GM12878 (cell line): Measurements from ENCODE around the gene CAMK4. TPM values are rescaled to one million over a fixed set of nuclear protein-coding genes. Genes with fewer than 3 reads are reported as not detected.

Experiments used
- RFX5 ChIP-seq: IDR thresholded peaks from 2 replicates; pipeline ENCODE4 v1.6.1; 2011; ENCODE audit warnings: low read depth, low read length, improper control_type of control experiment
- SMAD5 ChIP-seq: IDR thresholded peaks from 2 replicates; pipeline ENCODE4 v1.6.1; 2016; ENCODE audit warnings: antibody characterized with exemption, low read depth
- ZNF274 ChIP-seq: IDR thresholded peaks from one replicate; pipeline ENCODE4 v1.8.0; 2011; ENCODE audit not compliant: insufficient read length, insufficient read depth
- polyA plus RNA-seq, 11 experiments: library from polyadenylated mRNA; depleted of rRNA in 4 of 11; unstranded in 6 of 11; stranded (reverse) in 5 of 11; fragments of >200 nt; fragmentation: Nextera tagmentation in 4 of 11; fragmentation: Illumina TruSeq in 1 of 11; extraction: Ambion mirVana in 4 of 11; extraction: Trizol in 1 of 11; gene quantifications; 1 replicate in 1 of 11; 2 replicates in 10 of 11; pipeline versions ENCODE4 v1.2.1 to v1.2.3, GENCODE V29; 2011 to 2016; ENCODE audit warnings: inconsistent platforms in 2 of 11, missing spikeins in 2 of 11, low read depth in 1 of 11
- total RNA-seq, 4 experiments: library from RNA; depleted of rRNA in 3 of 4; stranded (reverse); fragments of >200 nt in 3 of 4; fragmentation: Illumina TruSeq in 1 of 4; extraction: Trizol in 1 of 4; gene quantifications; 2 replicates each; pipeline versions ENCODE4 v1.2.1 to v1.2.3, GENCODE V29; 2013 to 2021
- TF ChIP-seq, protein P1 (sequence below): IDR thresholded peaks from 2 replicates; pipeline ENCODE4 v1.6.1; 2012; ENCODE audit warnings: improper control_type of control experiment, low read depth, low read length; ENCODE audit not compliant: insufficient replicate concordance
- TF ChIP-seq, protein P2 (sequence below), 3 experiments: IDR thresholded peaks in 2 of 3; conservative IDR thresholded peaks in 1 of 3; 2 replicates each; pipeline ENCODE4 v1.5.1; 2011; ENCODE audit warnings: low read depth in 3 of 3, low read length in 3 of 3, mild to moderate bottlenecking in 3 of 3, control low read depth in 2 of 3, moderate library complexity in 2 of 3, inconsistent platforms in 1 of 3, mixed read lengths in 1 of 3; ENCODE audit not compliant: control insufficient read depth in 2 of 3, insufficient read depth in 1 of 3; ENCODE audit errors: extremely low read depth in 1 of 3

Gene CAMK4
- total and polyA plus RNA-seq, 10 of the 15 experiments (the other 5 are each of a cell fraction or from before 2014, with no cell fraction given) = 13.3 to 51.9 (median 35.3) TPM

DNA sequence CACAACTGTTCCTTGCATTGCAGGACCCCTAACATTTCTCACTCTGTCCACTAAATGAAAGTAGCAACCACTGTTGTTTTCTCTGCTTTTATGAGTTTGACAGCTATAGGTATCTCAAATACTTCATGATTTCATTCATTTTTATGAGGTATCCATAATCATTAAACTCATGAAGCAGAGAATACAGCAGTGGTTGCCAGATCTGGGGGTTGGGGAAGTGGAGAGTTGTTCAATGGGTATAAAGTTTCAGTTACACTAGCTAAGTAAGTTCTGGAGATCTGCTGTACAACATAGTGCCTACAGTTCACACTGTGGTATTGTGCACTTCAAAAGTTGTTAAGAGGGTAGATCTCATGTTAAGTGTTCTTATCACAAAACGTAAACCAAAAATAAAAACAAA lies 23.4 kb upstream of the CAMK4 start (continued):
- TF ChIP-seq, protein P1, sequence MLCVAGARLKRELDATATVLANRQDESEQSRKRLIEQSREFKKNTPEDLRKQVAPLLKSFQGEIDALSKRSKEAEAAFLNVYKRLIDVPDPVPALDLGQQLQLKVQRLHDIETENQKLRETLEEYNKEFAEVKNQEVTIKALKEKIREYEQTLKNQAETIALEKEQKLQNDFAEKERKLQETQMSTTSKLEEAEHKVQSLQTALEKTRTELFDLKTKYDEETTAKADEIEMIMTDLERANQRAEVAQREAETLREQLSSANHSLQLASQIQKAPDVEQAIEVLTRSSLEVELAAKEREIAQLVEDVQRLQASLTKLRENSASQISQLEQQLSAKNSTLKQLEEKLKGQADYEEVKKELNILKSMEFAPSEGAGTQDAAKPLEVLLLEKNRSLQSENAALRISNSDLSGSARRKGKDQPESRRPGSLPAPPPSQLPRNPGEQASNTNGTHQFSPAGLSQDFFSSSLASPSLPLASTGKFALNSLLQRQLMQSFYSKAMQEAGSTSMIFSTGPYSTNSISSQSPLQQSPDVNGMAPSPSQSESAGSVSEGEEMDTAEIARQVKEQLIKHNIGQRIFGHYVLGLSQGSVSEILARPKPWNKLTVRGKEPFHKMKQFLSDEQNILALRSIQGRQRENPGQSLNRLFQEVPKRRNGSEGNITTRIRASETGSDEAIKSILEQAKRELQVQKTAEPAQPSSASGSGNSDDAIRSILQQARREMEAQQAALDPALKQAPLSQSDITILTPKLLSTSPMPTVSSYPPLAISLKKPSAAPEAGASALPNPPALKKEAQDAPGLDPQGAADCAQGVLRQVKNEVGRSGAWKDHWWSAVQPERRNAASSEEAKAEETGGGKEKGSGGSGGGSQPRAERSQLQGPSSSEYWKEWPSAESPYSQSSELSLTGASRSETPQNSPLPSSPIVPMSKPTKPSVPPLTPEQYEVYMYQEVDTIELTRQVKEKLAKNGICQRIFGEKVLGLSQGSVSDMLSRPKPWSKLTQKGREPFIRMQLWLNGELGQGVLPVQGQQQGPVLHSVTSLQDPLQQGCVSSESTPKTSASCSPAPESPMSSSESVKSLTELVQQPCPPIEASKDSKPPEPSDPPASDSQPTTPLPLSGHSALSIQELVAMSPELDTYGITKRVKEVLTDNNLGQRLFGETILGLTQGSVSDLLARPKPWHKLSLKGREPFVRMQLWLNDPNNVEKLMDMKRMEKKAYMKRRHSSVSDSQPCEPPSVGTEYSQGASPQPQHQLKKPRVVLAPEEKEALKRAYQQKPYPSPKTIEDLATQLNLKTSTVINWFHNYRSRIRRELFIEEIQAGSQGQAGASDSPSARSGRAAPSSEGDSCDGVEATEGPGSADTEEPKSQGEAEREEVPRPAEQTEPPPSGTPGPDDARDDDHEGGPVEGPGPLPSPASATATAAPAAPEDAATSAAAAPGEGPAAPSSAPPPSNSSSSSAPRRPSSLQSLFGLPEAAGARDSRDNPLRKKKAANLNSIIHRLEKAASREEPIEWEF = no peak
- TF ChIP-seq, protein P2, sequence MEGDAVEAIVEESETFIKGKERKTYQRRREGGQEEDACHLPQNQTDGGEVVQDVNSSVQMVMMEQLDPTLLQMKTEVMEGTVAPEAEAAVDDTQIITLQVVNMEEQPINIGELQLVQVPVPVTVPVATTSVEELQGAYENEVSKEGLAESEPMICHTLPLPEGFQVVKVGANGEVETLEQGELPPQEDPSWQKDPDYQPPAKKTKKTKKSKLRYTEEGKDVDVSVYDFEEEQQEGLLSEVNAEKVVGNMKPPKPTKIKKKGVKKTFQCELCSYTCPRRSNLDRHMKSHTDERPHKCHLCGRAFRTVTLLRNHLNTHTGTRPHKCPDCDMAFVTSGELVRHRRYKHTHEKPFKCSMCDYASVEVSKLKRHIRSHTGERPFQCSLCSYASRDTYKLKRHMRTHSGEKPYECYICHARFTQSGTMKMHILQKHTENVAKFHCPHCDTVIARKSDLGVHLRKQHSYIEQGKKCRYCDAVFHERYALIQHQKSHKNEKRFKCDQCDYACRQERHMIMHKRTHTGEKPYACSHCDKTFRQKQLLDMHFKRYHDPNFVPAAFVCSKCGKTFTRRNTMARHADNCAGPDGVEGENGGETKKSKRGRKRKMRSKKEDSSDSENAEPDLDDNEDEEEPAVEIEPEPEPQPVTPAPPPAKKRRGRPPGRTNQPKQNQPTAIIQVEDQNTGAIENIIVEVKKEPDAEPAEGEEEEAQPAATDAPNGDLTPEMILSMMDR (IDR thresholded peaks at IDR 0.05 in 2 of 3, conservative IDR thresholded peaks at IDR 0.05 in 1 of 3; ENCODE audit: control insufficient read depth in 2 of 3, extremely low read depth in 1 of 3, insufficient read depth in 1 of 3, low read depth in 3 of 3, low read length in 3 of 3) = no peak
- no peak for TF ChIP-seq SMAD5
- no peak for TF ChIP-seq RFX5
- TF ChIP-seq ZNF274 = no peak
